GM11168 (cell line): ENCODE measurements around the gene MED27.
"Not testable (repeated sequence)": the region's sequence is repeated elsewhere in the genome, so short reads cannot be mapped to it uniquely, and the experiment has no call there.

Source experiments
- in situ Hi-C: fragments of 300-500 bp; cut with MboI; formaldehyde crosslinking; loops from one replicate; pipeline ENCODE4 v1.12.0; 2022; ENCODE audit warnings: low sequenced_read_pairs; ENCODE audit not compliant: unreplicated experiment

MED27 gene

GRCh38 chr9:132023419-132024180 is 56.1 kb downstream of the MED27 start:
- in situ Hi-C loops = no loop called here

GRCh38 chr9:132020820-132021510 is 58.7 kb downstream of the MED27 start:
- in situ Hi-C loops = no loop called here

- in situ Hi-C loops = no loop called here
Observed at GRCh38 chr9:132020272-132020671, 59.4 kb downstream of the MED27 start.

GRCh38 chr9:132019702-132020101 is 60.0 kb downstream of the MED27 start:
- in situ Hi-C loops = no loop called here

GRCh38 chr9:132018957-132019405 is 60.7 kb downstream of the MED27 start:
- in situ Hi-C loops = no loop called here

GRCh38 chr9:132016456-132016855 is 63.2 kb downstream of the MED27 start:
- in situ Hi-C loops = no loop called here

- in situ Hi-C loops = no loop called here
Observed at GRCh38 chr9:132015866-132016265, 63.8 kb downstream of the MED27 start.

- in situ Hi-C loops = no loop called here
Observed at GRCh38 chr9:132014218-132014805, 65.4 kb downstream of the MED27 start.

GRCh38 chr9:132012704-132013357 is 66.8 kb downstream of the MED27 start:
- in situ Hi-C loops = no loop called here

GRCh38 chr9:132011896-132012295 is 67.8 kb downstream of the MED27 start:
- in situ Hi-C loops = no loop called here

- in situ Hi-C loops = no loop called here
Observed at GRCh38 chr9:132011309-132011708, 68.4 kb downstream of the MED27 start.

GRCh38 chr9:132010201-132010600 is 69.5 kb downstream of the MED27 start:
- in situ Hi-C loops = not testable (repeated sequence)

- in situ Hi-C loops = no loop called here
Observed at GRCh38 chr9:132008855-132009812, 70.5 kb downstream of the MED27 start.

GRCh38 chr9:132008184-132008803 is 71.4 kb downstream of the MED27 start:
- in situ Hi-C loops = no loop called here

GRCh38 chr9:132007371-132008025 is 72.2 kb downstream of the MED27 start:
- in situ Hi-C loops = no loop called here

- in situ Hi-C loops = no loop called here
Observed at GRCh38 chr9:132006677-132007370, 72.8 kb downstream of the MED27 start.

GRCh38 chr9:132005899-132006298 is 73.8 kb downstream of the MED27 start:
- in situ Hi-C loops = no loop called here

- in situ Hi-C loops = no loop called here
Observed at GRCh38 chr9:132004323-132004722, 75.3 kb downstream of the MED27 start.
